ENCODE results near the gene MOAP1. TPM values are rescaled to one million over a fixed set of nuclear protein-coding genes. Genes with fewer than 3 reads are reported as not detected.
"Not testable (repeated sequence)": the region's sequence is repeated elsewhere in the genome, so short reads cannot be mapped to it uniquely, and the experiment has no call there.

The MOAP1 gene
- polyA plus RNA-seq, 1 experiment: 15.5 TPM

- ChIA-PET CTCF (interaction anchor here (1.5 kb wide), 1 partner anchor 11 kb away, joined by 3 read pairs; no protein-coding TSS in a partner anchor), POLR2A (no interaction called here)
- TF ChIP-seq, protein P1, sequence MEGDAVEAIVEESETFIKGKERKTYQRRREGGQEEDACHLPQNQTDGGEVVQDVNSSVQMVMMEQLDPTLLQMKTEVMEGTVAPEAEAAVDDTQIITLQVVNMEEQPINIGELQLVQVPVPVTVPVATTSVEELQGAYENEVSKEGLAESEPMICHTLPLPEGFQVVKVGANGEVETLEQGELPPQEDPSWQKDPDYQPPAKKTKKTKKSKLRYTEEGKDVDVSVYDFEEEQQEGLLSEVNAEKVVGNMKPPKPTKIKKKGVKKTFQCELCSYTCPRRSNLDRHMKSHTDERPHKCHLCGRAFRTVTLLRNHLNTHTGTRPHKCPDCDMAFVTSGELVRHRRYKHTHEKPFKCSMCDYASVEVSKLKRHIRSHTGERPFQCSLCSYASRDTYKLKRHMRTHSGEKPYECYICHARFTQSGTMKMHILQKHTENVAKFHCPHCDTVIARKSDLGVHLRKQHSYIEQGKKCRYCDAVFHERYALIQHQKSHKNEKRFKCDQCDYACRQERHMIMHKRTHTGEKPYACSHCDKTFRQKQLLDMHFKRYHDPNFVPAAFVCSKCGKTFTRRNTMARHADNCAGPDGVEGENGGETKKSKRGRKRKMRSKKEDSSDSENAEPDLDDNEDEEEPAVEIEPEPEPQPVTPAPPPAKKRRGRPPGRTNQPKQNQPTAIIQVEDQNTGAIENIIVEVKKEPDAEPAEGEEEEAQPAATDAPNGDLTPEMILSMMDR (IDR thresholded peaks at IDR 0.05; ENCODE audit: insufficient read depth, low read depth, low read length): no peak
- H3K27me3 ChIP-seq (ENCODE audit: control insufficient read depth, insufficient read depth, low read length): peaks cover 3% of the 10 kb centered on the region; the same call in 1 of the 2 replicates
- no peak for DNase-seq (ENCODE audit: low read depth)
- H3K36me3 ChIP-seq (ENCODE audit: control insufficient read depth, insufficient read depth, low read length): no peaks in the 10 kb centered on the region
- no peak overlapping the region for H3K4me3 ChIP-seq (ENCODE audit: low read depth, low read length)
Observed at GRCh38 chr14:93171376-93171775, 13.3 kb downstream of the MOAP1 start.

GRCh38 chr14:93170141-93170540 is 14.6 kb downstream of the MOAP1 start:
- POLR2A ChIA-PET; H3K4me3 ChIP-seq (ENCODE audit: low read depth, low read length); DNase-seq (ENCODE audit: low read depth); H3K27me3 ChIP-seq (ENCODE audit: control insufficient read depth, insufficient read depth, low read length); H3K36me3 ChIP-seq (ENCODE audit: control insufficient read depth, insufficient read depth, low read length): not testable (repeated sequence)
- CTCF ChIA-PET: interaction anchor here (1.5 to 1.9 kb wide), 2 partner anchors 7 to 57 kb away, joined by 4 to 7 read pairs; no protein-coding TSS in a partner anchor

- H3K36me3 ChIP-seq (ENCODE audit: control insufficient read depth, insufficient read depth, low read length); DNase-seq (ENCODE audit: low read depth); H3K4me3 ChIP-seq (ENCODE audit: low read depth, low read length); POLR2A ChIA-PET; H3K27me3 ChIP-seq (ENCODE audit: control insufficient read depth, insufficient read depth, low read length): not testable (repeated sequence)
- CTCF ChIA-PET: interaction anchor here (1.5 to 1.9 kb wide), 2 partner anchors 8 to 57 kb away, joined by 4 to 7 read pairs; no protein-coding TSS in a partner anchor
Observed at GRCh38 chr14:93169619-93170018, 15.1 kb downstream of the MOAP1 start.

DNA sequence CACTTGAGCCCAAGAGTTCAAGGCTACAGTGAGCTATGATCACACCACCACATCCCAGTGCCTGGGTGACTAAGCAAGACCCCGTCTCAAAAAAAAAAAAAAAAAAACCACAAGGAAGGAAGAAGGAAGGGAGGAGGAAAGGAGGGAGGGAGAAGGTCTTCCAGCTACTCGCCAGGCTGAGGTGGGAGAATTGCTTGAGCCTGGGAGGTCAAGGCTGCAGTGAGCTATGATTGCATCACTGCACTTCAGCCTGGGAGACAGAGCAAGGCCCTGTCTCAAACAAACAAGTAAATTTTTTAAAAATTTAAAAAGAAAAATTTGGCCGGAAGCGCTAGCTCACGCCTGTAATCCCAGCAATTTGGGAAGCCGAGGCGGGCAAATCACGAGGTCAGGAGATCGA is 16.1 kb downstream of the MOAP1 start:
- H3K27me3 ChIP-seq (ENCODE audit: control insufficient read depth, insufficient read depth, low read length); DNase-seq (ENCODE audit: low read depth); H3K4me3 ChIP-seq (ENCODE audit: low read depth, low read length); H3K36me3 ChIP-seq (ENCODE audit: control insufficient read depth, insufficient read depth, low read length); POLR2A ChIA-PET: not testable (repeated sequence)
- CTCF ChIA-PET: interaction anchor here (1.2 to 1.9 kb wide), 4 partner anchors 9 to 56 kb away, joined by 4 to 7 read pairs (median 6); no protein-coding TSS in a partner anchor

- CTCF ChIA-PET: interaction anchor here (1.2 kb wide), 1 partner anchor 13 kb away, joined by 5 read pairs; no protein-coding TSS in a partner anchor
Observed at GRCh38 chr14:93165271-93166265, 19.1 kb downstream of the MOAP1 start.

DNA sequence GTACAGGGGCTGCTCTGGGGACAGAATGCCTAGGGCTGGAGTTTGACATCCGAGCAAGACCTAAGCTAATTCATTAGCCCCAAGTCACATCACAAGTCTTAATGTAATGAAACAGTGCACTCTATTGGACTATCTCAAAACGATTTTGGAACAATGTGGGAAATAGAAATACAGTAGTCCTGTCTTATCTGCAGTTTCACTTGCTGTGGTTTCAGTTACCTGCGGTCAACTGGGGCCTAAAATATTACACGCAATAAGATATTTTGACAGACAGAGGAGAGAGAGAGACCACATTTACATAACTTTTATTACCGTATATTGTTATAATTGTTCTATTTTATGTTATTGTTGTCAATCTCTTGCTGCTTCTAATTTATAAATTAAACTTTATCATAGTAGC is 21.1 kb downstream of the MOAP1 start:
- no peaks in the 10 kb centered on the region for H3K36me3 ChIP-seq (ENCODE audit: control insufficient read depth, insufficient read depth, low read length)
- TF ChIP-seq, protein P1 (IDR thresholded peaks at IDR 0.05; ENCODE audit: insufficient read depth, low read depth, low read length): no peak
- DNase-seq (ENCODE audit: low read depth): no peak
- H3K27me3 ChIP-seq (ENCODE audit: control insufficient read depth, insufficient read depth, low read length): no peaks in the 10 kb centered on the region
- ChIA-PET CTCF (no interaction called here), POLR2A (no interaction called here)
- H3K4me3 ChIP-seq (ENCODE audit: low read depth, low read length): no peak overlapping the region

More at GRCh38 chr14:93165271-93166265, 19.1 kb downstream of the MOAP1 start:
- H3K36me3 ChIP-seq (ENCODE audit: control insufficient read depth, insufficient read depth, low read length); DNase-seq (ENCODE audit: low read depth); POLR2A ChIA-PET; H3K4me3 ChIP-seq (ENCODE audit: low read depth, low read length); H3K27me3 ChIP-seq (ENCODE audit: control insufficient read depth, insufficient read depth, low read length): not testable (repeated sequence)

- Histone ChIP-seq H3K4me3 (ENCODE audit: low read depth, low read length) (no peak overlapping the region), H3K27me3 (ENCODE audit: control insufficient read depth, insufficient read depth, low read length) (no peaks in the 10 kb centered on the region), H3K36me3 (ENCODE audit: control insufficient read depth, insufficient read depth, low read length) (no peaks in the 10 kb centered on the region)
- CTCF ChIA-PET: interaction anchor here (1.0 to 2.1 kb wide), 4 partner anchors 10 to 215 kb away, joined by 3 to 8 read pairs (median 6); no protein-coding TSS in a partner anchor
- POLR2A ChIA-PET: no interaction called here
- TF ChIP-seq, protein P1 (IDR thresholded peaks at IDR 0.05; ENCODE audit: insufficient read depth, low read depth, low read length): no peak
- DNase-seq (ENCODE audit: low read depth): no peak
Observed at GRCh38 chr14:93161411-93161940, 23.2 kb downstream of the MOAP1 start.

Measured in BJ (cell line).